GM21576 (cell line): ENCODE measurements around the gene CTNNA3.
"Not testable (repeated sequence)": the region's sequence is repeated elsewhere in the genome, so short reads cannot be mapped to it uniquely, and the experiment has no call there.

Experiments used
- ATAC-seq: cut with Tn5 transposase; IDR thresholded peaks from one replicate; pipeline ENCODE4 v1.9.1; 2021; ENCODE audit warnings: mild to moderate bottlenecking, moderate library complexity; ENCODE audit not compliant: unreplicated experiment

The CTNNA3 gene

GRCh38 chr10:67696029-67696428 lies at the start of gene CTNNA3:
TSS of gene CTNNA3 (minus strand) at chr10:67696195.
- no peak for ATAC-seq

- no peak for ATAC-seq
Measured at GRCh38 chr10:67735430-67735829, 39.4 kb upstream of the CTNNA3 start.

- ATAC-seq, result no peak
Measured at GRCh38 chr10:67733511-67733910, 37.5 kb upstream of the CTNNA3 start.

- no peak for ATAC-seq
Measured at GRCh38 chr10:67725567-67725966, 29.6 kb upstream of the CTNNA3 start.

GRCh38 chr10:67723601-67724000 lies 27.6 kb upstream of the CTNNA3 start:
- ATAC-seq, result no peak

GRCh38 chr10:67722113-67722512 lies 26.1 kb upstream of the CTNNA3 start:
- ATAC-seq, result peak; percentile 95

- not testable (repeated sequence) for ATAC-seq
Measured at GRCh38 chr10:67716455-67716854, 20.5 kb upstream of the CTNNA3 start.

GRCh38 chr10:67705921-67706320 lies 9.9 kb upstream of the CTNNA3 start:
- no peak for ATAC-seq

GRCh38 chr10:67699613-67700270 lies 3.7 kb upstream of the CTNNA3 start:
- ATAC-seq, result not testable (repeated sequence)

GRCh38 chr10:67698164-67698563 lies 2.2 kb upstream of the CTNNA3 start:
- no peak for ATAC-seq

- peak; percentile 85 for ATAC-seq
Measured at GRCh38 chr10:67697724-67698131, 1.7 kb upstream of the CTNNA3 start.

GRCh38 chr10:67696679-67697078 lies 684 bp upstream of the CTNNA3 start:
- no peak for ATAC-seq

GRCh38 chr10:67695555-67695954 lies 440 bp downstream of the CTNNA3 start:
- ATAC-seq, result no peak

- ATAC-seq, result not testable (repeated sequence)
Measured at GRCh38 chr10:67691861-67692260, 4.1 kb downstream of the CTNNA3 start.

GRCh38 chr10:67690540-67690939 lies 5.5 kb downstream of the CTNNA3 start:
- ATAC-seq, result not testable (repeated sequence)

GRCh38 chr10:67684140-67684539 lies 11.9 kb downstream of the CTNNA3 start:
- not testable (repeated sequence) for ATAC-seq

- no peak for ATAC-seq
Measured at GRCh38 chr10:67678335-67678974, 17.5 kb downstream of the CTNNA3 start.

GRCh38 chr10:67676208-67676825 lies 19.7 kb downstream of the CTNNA3 start:
- no peak for ATAC-seq

GRCh38 chr10:67670401-67670800 lies 25.6 kb downstream of the CTNNA3 start:
- ATAC-seq, result no peak

- no peak for ATAC-seq
Measured at GRCh38 chr10:67669978-67670377, 26.0 kb downstream of the CTNNA3 start.

- ATAC-seq, result no peak
Measured at GRCh38 chr10:67668448-67668847, 27.5 kb downstream of the CTNNA3 start.

GRCh38 chr10:67667035-67667425 lies 29.0 kb downstream of the CTNNA3 start:
- ATAC-seq, result no peak
